Activated CD4-positive, alpha-beta memory T cell treated with anti-CD3 and anti-CD28 coated beads, Interleukin-2, amount 10 ng/mL, durations not matched to agents 7 days and 5 days (primary cell): Measurements from ENCODE around the gene HES3. TPM values are rescaled to one million over a fixed set of nuclear protein-coding genes. Genes with fewer than 3 reads are reported as not detected.

Experiments used
- total RNA-seq, 2 experiments: library from RNA; stranded (reverse); gene quantifications; one replicate each; pipeline ENCODE4 v1.2.3, GENCODE V29; 2021

The HES3 gene
- total RNA-seq, 2 experiments from 2014 or later, result not detected

Other genes with a start within 250 kb of the HES3 start
- gene KCNAB2, start 198.3 kb upstream of the HES3 start, total RNA-seq, result 100 to 1,000 TPM; 284 to 286 TPM
- gene CHD5, start 63.9 kb upstream of the HES3 start, total RNA-seq, result under 1 TPM; 0.10 to 0.18 TPM
- gene RPL22, start 44.6 kb upstream of the HES3 start, total RNA-seq, result 100 to 1,000 TPM; 258 to 298 TPM
- 10 to 100 TPM; 12.4 to 16.4 TPM for gene RNF207, start 38.1 kb upstream of the HES3 start, total RNA-seq
- 10 to 100 TPM; 49.8 to 49.9 TPM for gene ICMT, start 8.2 kb upstream of the HES3 start, total RNA-seq
- 1 to 10 TPM; 3.9 to 4.4 TPM for gene GPR153, start 16.9 kb downstream of the HES3 start, total RNA-seq
- gene ACOT7, start 149.6 kb downstream of the HES3 start, total RNA-seq, result 10 to 100 TPM; 56.8 to 58.6 TPM
- under 1 TPM; 0.13 to 0.70 TPM for gene HES2, start 175.7 kb downstream of the HES3 start, total RNA-seq
- under 1 TPM; 0.96 to 0.98 TPM for gene ESPN, start 180.6 kb downstream of the HES3 start, total RNA-seq
- 10 to 100 TPM; 82.9 to 85.1 TPM for gene TNFRSF25, start 222.0 kb downstream of the HES3 start, total RNA-seq
- 1 to 10 TPM; 1.7 to 2.3 TPM for gene PLEKHG5, start 247.5 kb downstream of the HES3 start, total RNA-seq